Suprapubic skin (tissue), 3 donors: ENCODE measurements around the gene SLC15A1.

Experiments
- POLR2A ChIP-seq, 2 donors: fragments of 450-650 bp; IDR thresholded peaks; one replicate each; pipeline ENCODE4 v1.6.1; 2017; ENCODE audit warnings: antibody characterized with exemption in 2 of 2, mild to moderate bottlenecking in 2 of 2, moderate library complexity in 2 of 2
- TF ChIP-seq, protein P1 (sequence below), 2 donors: fragments of 200-600 bp in 1 of 2; fragments of 450-650 bp in 1 of 2; sonication (generic) in 1 of 2; IDR thresholded peaks; one replicate each; pipeline ENCODE4 v1.5.1; 2016 to 2019; ENCODE audit warnings: antibody characterized with exemption in 2 of 2, mild to moderate bottlenecking in 1 of 2, moderate library complexity in 1 of 2

GRCh38 chr13:98731925-98732324, 20.5 kb downstream of the SLC15A1 start:
- TF ChIP-seq, protein P1, sequence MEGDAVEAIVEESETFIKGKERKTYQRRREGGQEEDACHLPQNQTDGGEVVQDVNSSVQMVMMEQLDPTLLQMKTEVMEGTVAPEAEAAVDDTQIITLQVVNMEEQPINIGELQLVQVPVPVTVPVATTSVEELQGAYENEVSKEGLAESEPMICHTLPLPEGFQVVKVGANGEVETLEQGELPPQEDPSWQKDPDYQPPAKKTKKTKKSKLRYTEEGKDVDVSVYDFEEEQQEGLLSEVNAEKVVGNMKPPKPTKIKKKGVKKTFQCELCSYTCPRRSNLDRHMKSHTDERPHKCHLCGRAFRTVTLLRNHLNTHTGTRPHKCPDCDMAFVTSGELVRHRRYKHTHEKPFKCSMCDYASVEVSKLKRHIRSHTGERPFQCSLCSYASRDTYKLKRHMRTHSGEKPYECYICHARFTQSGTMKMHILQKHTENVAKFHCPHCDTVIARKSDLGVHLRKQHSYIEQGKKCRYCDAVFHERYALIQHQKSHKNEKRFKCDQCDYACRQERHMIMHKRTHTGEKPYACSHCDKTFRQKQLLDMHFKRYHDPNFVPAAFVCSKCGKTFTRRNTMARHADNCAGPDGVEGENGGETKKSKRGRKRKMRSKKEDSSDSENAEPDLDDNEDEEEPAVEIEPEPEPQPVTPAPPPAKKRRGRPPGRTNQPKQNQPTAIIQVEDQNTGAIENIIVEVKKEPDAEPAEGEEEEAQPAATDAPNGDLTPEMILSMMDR (IDR thresholded peaks at IDR 0.05), result no peak
- no peak for TF ChIP-seq POLR2A (IDR thresholded peaks at IDR 0.05)
